Measurements from ENCODE around the gene MAP2K5. TPM values are rescaled to one million over a fixed set of nuclear protein-coding genes. Genes with fewer than 3 reads are reported as not detected.

Gene MAP2K5
- total and polyA plus RNA-seq, 2 donors from 2014 or later: 14.1 to 18.6 TPM

DNA sequence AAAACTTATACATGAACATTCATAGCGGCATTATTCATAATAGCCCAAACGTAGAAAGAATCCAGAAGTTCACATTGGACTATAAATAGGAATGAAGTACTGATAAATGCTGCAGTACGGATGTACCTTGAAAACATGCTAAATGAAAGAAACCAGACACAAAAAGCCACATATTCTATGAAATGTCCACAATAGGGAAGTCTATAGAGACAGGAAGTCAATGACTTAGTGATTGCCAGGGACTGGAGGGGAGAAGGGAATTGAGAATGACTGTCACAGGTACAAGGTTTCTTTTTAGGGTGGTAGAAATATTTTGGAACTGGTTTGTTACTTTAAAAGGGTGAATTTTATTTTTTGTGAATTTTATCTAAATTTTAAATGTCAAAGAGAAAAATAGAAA is 211.4 kb downstream of the MAP2K5 start:
- intact Hi-C loops (cut with DNase I): no loop called here
- no peaks in the 10 kb centered on the region for H3K9me3 ChIP-seq (ENCODE audit: control insufficient read depth in 2 of 3, insufficient read depth in 1 of 3, low read length in 3 of 3)
- H3K4me1 ChIP-seq (ENCODE audit: control insufficient read depth in 2 of 3, insufficient read depth in 2 of 3, low read depth in 1 of 3, low read length in 3 of 3): no peaks in the 10 kb centered on the region
- H3K27ac ChIP-seq (ENCODE audit: low read depth in 2 of 2, low read length in 2 of 2): no peak overlapping the region
- FAIRE-seq: no peak
- no peak overlapping the region for H3K9ac ChIP-seq (ENCODE audit: low read length in 3 of 3)
- TF ChIP-seq, protein P1, sequence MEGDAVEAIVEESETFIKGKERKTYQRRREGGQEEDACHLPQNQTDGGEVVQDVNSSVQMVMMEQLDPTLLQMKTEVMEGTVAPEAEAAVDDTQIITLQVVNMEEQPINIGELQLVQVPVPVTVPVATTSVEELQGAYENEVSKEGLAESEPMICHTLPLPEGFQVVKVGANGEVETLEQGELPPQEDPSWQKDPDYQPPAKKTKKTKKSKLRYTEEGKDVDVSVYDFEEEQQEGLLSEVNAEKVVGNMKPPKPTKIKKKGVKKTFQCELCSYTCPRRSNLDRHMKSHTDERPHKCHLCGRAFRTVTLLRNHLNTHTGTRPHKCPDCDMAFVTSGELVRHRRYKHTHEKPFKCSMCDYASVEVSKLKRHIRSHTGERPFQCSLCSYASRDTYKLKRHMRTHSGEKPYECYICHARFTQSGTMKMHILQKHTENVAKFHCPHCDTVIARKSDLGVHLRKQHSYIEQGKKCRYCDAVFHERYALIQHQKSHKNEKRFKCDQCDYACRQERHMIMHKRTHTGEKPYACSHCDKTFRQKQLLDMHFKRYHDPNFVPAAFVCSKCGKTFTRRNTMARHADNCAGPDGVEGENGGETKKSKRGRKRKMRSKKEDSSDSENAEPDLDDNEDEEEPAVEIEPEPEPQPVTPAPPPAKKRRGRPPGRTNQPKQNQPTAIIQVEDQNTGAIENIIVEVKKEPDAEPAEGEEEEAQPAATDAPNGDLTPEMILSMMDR (IDR thresholded peaks at IDR 0.05; ENCODE audit: borderline replicate concordance, extremely low read depth, insufficient read depth): no peak
- no peak for DNase-seq
- no peak overlapping the region for H3K4me3 ChIP-seq (ENCODE audit: low read length in 3 of 3)
- no peaks in the 10 kb centered on the region for H3K27me3 ChIP-seq (ENCODE audit: control insufficient read depth, insufficient read depth, low read length)
- H3K36me3 ChIP-seq (ENCODE audit: control insufficient read depth in 2 of 3, insufficient read depth in 3 of 3, low read length in 3 of 3): no peaks in the 10 kb centered on the region

DNA sequence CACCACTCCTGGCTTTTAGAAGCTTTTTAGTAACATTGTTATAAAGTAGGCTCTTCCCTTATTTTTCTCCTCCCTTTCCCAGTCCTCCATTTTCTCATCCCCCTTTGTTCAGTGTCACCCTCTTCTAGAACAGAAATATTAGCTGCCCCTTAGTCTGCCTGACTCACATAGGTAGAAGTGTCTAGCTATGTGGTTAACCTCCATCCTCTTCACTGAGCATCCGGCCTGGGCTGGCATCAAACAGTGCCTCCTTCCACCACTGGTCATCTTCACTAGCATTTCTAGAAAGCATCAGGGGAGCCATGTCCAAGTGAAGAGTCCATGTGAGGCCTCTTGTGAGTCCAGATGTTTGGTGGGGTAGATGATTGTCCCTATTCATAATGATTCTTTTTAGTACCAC is 212.8 kb downstream of the MAP2K5 start:
- Histone ChIP-seq H3K4me3 (ENCODE audit: low read length in 3 of 3) (no peak overlapping the region), H3K27ac (ENCODE audit: low read depth in 2 of 2, low read length in 2 of 2) (no peak overlapping the region), H3K9ac (ENCODE audit: low read length in 3 of 3) (no peak overlapping the region), H3K27me3 (ENCODE audit: control insufficient read depth, insufficient read depth, low read length) (no peaks in the 10 kb centered on the region), H3K9me3 (ENCODE audit: control insufficient read depth in 2 of 3, insufficient read depth in 1 of 3, low read length in 3 of 3) (no peaks in the 10 kb centered on the region), H3K36me3 (ENCODE audit: control insufficient read depth in 2 of 3, insufficient read depth in 3 of 3, low read length in 3 of 3) (no peaks in the 10 kb centered on the region), H3K4me1 (ENCODE audit: control insufficient read depth in 2 of 3, insufficient read depth in 2 of 3, low read depth in 1 of 3, low read length in 3 of 3) (peaks cover 0 to 3% (median 0%) of the 10 kb centered on the region in 3 donors)
- TF ChIP-seq, protein P1 (IDR thresholded peaks at IDR 0.05; ENCODE audit: borderline replicate concordance, extremely low read depth, insufficient read depth): no peak
- FAIRE-seq (no peak), DNase-seq (no peak)
- intact Hi-C loops (cut with DNase I): no loop called here

DNA sequence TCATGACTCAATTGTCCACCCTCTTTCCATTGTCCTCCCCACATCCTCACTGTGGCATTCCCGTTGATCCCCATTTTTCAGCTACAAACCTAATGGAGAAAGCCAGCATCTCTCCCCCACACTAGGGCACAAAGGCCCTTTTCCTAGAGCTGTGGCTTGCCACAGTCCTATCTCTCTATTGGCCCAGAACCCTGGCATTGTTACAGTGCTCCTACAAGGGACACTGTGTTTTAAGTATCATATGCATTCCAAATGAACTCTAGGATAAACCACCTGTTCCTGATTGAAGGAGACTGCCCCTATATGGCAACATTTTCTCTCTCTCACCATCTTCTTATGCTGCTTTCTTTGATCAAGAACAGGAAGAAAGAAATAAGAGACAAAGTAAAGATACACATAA is 213.4 kb downstream of the MAP2K5 start:
- H3K9me3 ChIP-seq (ENCODE audit: control insufficient read depth in 2 of 3, insufficient read depth in 1 of 3, low read length in 3 of 3): no peaks in the 10 kb centered on the region
- H3K36me3 ChIP-seq (ENCODE audit: control insufficient read depth in 2 of 3, insufficient read depth in 3 of 3, low read length in 3 of 3): no peaks in the 10 kb centered on the region
- no peak for FAIRE-seq
- no peaks in the 10 kb centered on the region for H3K27me3 ChIP-seq (ENCODE audit: control insufficient read depth, insufficient read depth, low read length)
- no peak overlapping the region for H3K27ac ChIP-seq (ENCODE audit: low read depth in 2 of 2, low read length in 2 of 2)
- no peak overlapping the region for H3K9ac ChIP-seq (ENCODE audit: low read length in 3 of 3)
- TF ChIP-seq, protein P1 (IDR thresholded peaks at IDR 0.05; ENCODE audit: borderline replicate concordance, extremely low read depth, insufficient read depth): no peak
- no peak for DNase-seq
- intact Hi-C loops (cut with DNase I): no loop called here
- H3K4me1 ChIP-seq (ENCODE audit: control insufficient read depth in 2 of 3, insufficient read depth in 2 of 3, low read depth in 1 of 3, low read length in 3 of 3): peaks cover 0 to 3% (median 0%) of the 10 kb centered on the region in 3 donors
- H3K4me3 ChIP-seq (ENCODE audit: low read length in 3 of 3): no peak overlapping the region
